Glomerular visceral epithelial cell (primary cell): ENCODE measurements around the gene MMEL1.

ENCODE experiments used
- DNase-seq: peaks from one replicate; pipeline ENCODE4 v3.0.0-alpha.2; 2016; ENCODE audit errors: extremely low spot score

MMEL1 gene

GRCh38 chr1:2642560-2643413, 10.0 kb upstream of the MMEL1 start:
- DNase-seq = peak; percentile 90

GRCh38 chr1:2642131-2642559, 9.3 kb upstream of the MMEL1 start:
- no peak for DNase-seq

GRCh38 chr1:2641381-2642130, 8.7 kb upstream of the MMEL1 start:
- DNase-seq = no peak

GRCh38 chr1:2640626-2641025, 7.8 kb upstream of the MMEL1 start:
- no peak for DNase-seq

- DNase-seq = no peak
Observed at GRCh38 chr1:2639607-2640521, 7.0 kb upstream of the MMEL1 start.

GRCh38 chr1:2639203-2639602, 6.4 kb upstream of the MMEL1 start:
- no peak for DNase-seq

GRCh38 chr1:2638466-2639115, 5.8 kb upstream of the MMEL1 start:
- DNase-seq = no peak

- DNase-seq = no peak
Observed at GRCh38 chr1:2637442-2638145, 4.8 kb upstream of the MMEL1 start.

GRCh38 chr1:2636733-2637132, 3.9 kb upstream of the MMEL1 start:
- DNase-seq = no peak

GRCh38 chr1:2635361-2636010, 2.7 kb upstream of the MMEL1 start:
- DNase-seq = no peak

- no peak for DNase-seq
Observed at GRCh38 chr1:2633936-2634491, 1.2 kb upstream of the MMEL1 start.

GRCh38 chr1:2633366-2633935, 635 bp upstream of the MMEL1 start:
- DNase-seq = no peak

- no peak for DNase-seq
Observed at GRCh38 chr1:2632051-2632430, 775 bp downstream of the MMEL1 start.

- no peak for DNase-seq
Observed at GRCh38 chr1:2631136-2632050, 1.4 kb downstream of the MMEL1 start.

GRCh38 chr1:2630498-2631135, 2.2 kb downstream of the MMEL1 start:
- no peak for DNase-seq

GRCh38 chr1:2629627-2630497, 3.0 kb downstream of the MMEL1 start:
- no peak for DNase-seq
